HG02588 (cell line): ENCODE measurements around the gene TFEB.

Source experiments
- ATAC-seq: cut with Tn5 transposase; IDR thresholded peaks from one replicate; pipeline ENCODE4 v1.9.1; 2021; ENCODE audit warnings: mild to moderate bottlenecking, moderate library complexity; ENCODE audit not compliant: unreplicated experiment

The TFEB gene

DNA sequence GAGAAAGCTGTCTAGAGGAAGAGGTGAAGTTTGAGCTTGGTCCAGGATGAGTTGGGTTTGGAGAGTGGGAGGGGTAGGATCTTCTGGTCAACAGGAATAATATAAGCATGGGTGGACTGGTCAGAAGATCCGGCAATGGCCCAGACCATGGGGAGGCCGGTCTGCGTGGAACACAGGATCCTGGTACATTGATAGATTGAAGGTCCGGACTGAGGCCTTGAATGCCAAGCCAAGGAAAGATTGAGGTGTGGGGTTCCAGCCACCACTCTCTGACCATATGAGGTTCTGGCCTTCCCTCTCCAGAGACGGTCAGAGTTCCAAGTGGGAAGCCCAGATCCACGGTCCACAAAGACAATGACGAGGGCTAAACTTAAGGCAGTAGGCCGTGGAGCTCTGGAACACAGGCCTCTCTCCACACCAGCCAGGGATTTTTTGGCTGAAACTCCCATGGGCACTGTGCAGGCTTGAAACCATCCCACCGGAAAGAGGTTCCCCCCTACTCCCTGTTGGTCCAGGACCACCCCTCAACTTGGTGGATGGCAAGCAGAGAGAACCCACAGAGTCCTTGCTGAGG is 94.0 kb downstream of the TFEB start:
- no peak for ATAC-seq

DNA sequence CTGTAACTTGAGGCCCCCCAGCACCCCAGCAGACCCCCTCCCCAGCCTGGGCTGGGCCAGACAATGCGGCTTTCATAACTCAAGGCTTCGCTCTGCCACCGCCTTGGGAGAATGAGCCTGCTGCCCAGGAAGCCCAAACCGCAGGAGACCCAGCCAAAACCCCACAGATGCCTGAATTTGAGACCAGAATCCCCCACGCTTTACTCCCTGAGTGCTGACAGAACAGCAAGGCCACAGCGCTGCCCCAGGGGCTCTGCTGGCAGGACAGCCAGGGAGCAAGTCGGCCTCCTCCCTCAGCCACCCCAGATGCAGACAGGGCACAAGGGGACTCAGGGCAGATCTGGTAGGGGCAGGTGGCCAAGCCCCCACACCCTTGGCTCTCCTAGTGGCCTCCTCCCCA is 95.0 kb downstream of the TFEB start:
- no peak for ATAC-seq

- ATAC-seq: no peak
Observed at GRCh38 chr6:41639809-41640371, 95.5 kb downstream of the TFEB start.

- no peak for ATAC-seq
Observed at GRCh38 chr6:41638935-41639808, 96.2 kb downstream of the TFEB start.

- no peak for ATAC-seq
Observed at GRCh38 chr6:41638002-41638934, 97.1 kb downstream of the TFEB start, which contains the start of gene MDFI. Gene MDFI (plus strand): TSS chr6:41638468. CDS start chr6:41638750, 282 bp downstream.

DNA sequence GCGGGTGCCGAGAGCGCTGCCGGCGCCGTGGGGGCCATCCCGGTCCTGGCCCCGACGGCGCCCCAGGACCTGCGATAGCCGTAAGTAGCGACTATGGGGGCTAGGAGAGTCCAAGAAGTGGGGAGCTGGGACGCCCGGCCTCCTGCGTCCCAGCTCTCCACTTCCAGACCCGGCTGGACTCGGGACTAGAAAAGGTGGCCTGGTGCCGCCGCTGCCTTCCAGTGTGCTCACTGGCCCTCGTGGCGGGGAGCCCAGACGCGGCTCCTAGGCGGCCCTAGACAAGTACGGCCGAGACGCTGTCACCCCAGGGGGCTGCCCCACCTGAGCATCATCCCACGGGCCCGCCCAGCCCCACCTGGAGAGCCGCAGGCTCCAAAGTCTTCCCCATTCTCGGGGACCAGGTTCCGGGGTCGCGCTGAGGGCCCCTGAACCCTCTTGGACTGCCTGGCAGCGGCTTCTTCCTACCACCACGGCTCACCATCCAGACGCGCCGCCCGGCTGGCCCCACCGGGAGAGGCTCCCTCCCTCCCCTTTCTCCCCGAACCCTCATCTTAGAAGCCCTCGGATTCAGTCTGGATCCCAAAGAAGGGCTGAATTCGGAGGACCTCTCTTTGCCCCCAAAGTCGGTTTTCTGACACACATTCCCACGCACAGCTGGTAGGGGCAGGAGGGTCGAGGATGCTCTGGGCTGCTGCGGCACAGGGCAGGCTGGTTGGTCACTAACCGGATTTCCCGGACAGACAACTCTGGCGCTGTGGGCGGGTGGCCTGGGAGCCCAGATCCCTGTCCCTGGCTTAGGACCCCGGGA is 98.0 kb downstream of the TFEB start:
- no peak for ATAC-seq

GRCh38 chr6:41636833-41637193 is 98.6 kb downstream of the TFEB start:
- no peak for ATAC-seq

- ATAC-seq: no peak
Observed at GRCh38 chr6:41635365-41635764, 100.0 kb downstream of the TFEB start.

GRCh38 chr6:41634657-41635056 is 100.8 kb downstream of the TFEB start:
- no peak for ATAC-seq
